ENCODE results near the gene ZNF750. TPM values are rescaled to one million over a fixed set of nuclear protein-coding genes. Genes with fewer than 3 reads are reported as not detected.
A peak's percentile ranks its signal among the peaks of the same experiment; 100 is the strongest.

Gene ZNF750
- total RNA-seq, 4 donors from 2014 or later: 202 to 426 (median 294) TPM

- no peak for TF ChIP-seq POLR2A (IDR thresholded peaks at IDR 0.05)
- TF ChIP-seq CTCF (IDR thresholded peaks at IDR 0.05): no peak
- DNase-seq (ENCODE audit: low spot score in 2 of 2): no peak
- intact Hi-C loops (cut with DNase I; ENCODE audit: low total_unique reads): no loop called here
- no peak overlapping the region for H3K4me3 ChIP-seq (ENCODE audit: low read depth, poor library complexity, severe bottlenecking)
- WGBS, 2 donors: 79 to 85% methylated on average over 11 of the region's 11 CpGs
These were observed 5.0 kb upstream of the ZNF750 start for GRCh38 chr17:82844796-82845162.

GRCh38 chr17:82843904-82844680, 4.3 kb upstream of the ZNF750 start:
- no peak for DNase-seq (ENCODE audit: low spot score in 2 of 2)
- H3K4me3 ChIP-seq (ENCODE audit: low read depth, poor library complexity, severe bottlenecking): no peak overlapping the region
- intact Hi-C loops (cut with DNase I; ENCODE audit: low total_unique reads): no loop called here
- 69 to 77% methylated on average over 7 of the region's 7 CpGs for WGBS, 2 donors
- TF ChIP-seq POLR2A (IDR thresholded peaks at IDR 0.05): no peak
- TF ChIP-seq CTCF (IDR thresholded peaks at IDR 0.05): no peak

DNA sequence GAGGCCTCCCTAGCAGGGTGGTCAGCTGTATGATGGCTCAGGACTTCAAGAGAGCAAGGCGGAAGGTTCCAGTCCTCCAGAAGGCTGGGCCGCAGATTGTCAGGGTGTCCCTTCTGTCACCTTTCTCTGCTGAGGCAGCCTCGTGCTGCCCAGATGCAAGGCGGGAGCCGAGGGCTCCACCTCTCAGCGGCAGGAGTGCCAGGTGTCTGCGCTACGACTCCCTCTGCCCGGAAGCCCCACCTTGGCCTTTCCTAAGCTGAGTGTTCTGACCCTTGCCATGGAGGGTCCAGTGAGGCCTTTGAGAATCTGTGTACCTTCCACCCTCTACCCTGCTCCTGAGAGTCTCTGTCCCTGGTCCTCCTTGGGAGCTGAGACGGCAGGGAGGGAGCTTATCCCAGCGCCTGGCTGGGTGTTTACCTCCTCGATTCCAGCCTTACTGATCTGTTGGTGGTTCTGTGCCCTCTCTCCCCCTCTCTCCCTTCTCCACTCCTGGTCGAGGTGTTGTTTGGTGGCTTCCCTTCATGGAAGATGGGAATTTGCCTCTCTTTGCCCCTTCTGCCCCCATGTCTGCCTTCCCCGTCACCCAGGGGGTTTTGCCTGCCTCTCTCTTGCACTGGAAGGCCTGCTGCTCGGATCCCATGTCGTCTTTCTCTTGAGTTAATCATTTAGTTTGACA, 2.2 kb upstream of the ZNF750 start:
- 88 to 92% methylated on average over 16 of the region's 16 CpGs for WGBS, 2 donors
- no peak for TF ChIP-seq CTCF (IDR thresholded peaks at IDR 0.05)
- TF ChIP-seq POLR2A (IDR thresholded peaks at IDR 0.05): no peak
- H3K4me3 ChIP-seq (ENCODE audit: low read depth, poor library complexity, severe bottlenecking): no peak overlapping the region
- no peak for DNase-seq (ENCODE audit: low spot score in 2 of 2)
- intact Hi-C loops (cut with DNase I; ENCODE audit: low total_unique reads): no loop called here

DNA sequence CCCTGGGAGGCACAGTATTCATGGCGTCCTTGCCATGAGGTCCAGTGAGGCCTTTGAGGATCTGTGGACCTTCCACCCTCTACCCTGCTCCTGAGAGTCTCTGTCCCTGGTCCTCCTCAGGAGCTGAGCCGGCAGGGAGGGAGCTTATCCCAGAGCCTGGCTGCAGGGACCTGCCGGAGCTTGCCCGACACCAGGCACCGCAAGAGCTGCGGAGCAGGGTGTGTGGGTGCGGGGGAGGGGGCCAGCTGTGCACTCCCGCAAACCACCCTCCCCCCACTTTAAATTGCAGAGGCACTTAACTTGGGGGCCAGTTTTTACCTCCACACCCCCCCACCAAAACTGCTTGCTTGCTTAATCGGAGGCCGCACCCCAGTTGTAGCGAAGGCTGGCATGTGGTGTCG, 609 bp upstream of the ZNF750 start:
- WGBS, 2 donors: 62 to 69% methylated on average over 12 of the region's 12 CpGs
- no peak for TF ChIP-seq CTCF (IDR thresholded peaks at IDR 0.05)
- no peak for TF ChIP-seq POLR2A (IDR thresholded peaks at IDR 0.05)
- DNase-seq (ENCODE audit: low spot score in 2 of 2): no peak
- H3K4me3 ChIP-seq (ENCODE audit: low read depth, poor library complexity, severe bottlenecking): no peak overlapping the region
- intact Hi-C loops (cut with DNase I; ENCODE audit: low total_unique reads): no loop called here

GRCh38 chr17:82838386-82839063, 1.3 kb downstream of the ZNF750 start:
- peak in 1 of 2 donors; percentile 48 for DNase-seq (ENCODE audit: low spot score in 2 of 2)
- intact Hi-C loops (cut with DNase I; ENCODE audit: low total_unique reads): no loop called here
- TF ChIP-seq CTCF (IDR thresholded peaks at IDR 0.05) (no peak), POLR2A (IDR thresholded peaks at IDR 0.05) (no peak)
- whole genome bisulfite sequencing, 2 donors: 63 to 67% methylated on average over 17 of the region's 17 CpGs
- no peak overlapping the region for H3K4me3 ChIP-seq (ENCODE audit: low read depth, poor library complexity, severe bottlenecking)

Measured in lower leg skin (tissue), 4 donors.